ENCODE results near the gene BRD3. TPM values are rescaled to one million over a fixed set of nuclear protein-coding genes. Genes with fewer than 3 reads are reported as not detected.

Gene BRD3
- total RNA-seq, 1 donor from 2014 or later, result 36.7 TPM

- Mint-ChIP-seq H3K27me3 (ENCODE audit: insufficient read depth) (no peaks in the 10 kb centered on the region), H3K4me1 (ENCODE audit: low read depth) (no peaks in the 10 kb centered on the region), H3K36me3 (ENCODE audit: low read depth) (peaks cover 3% of the 10 kb centered on the region), H3K27ac (no peak overlapping the region), H3K9me3 (no peaks in the 10 kb centered on the region), H3K4me3 (peak overlapping the region; percentile 79)
- intact Hi-C loops (cut with micrococcal nuclease), result loop anchor here (5.0 kb wide), 1 partner anchor 610 kb away; the partner anchor contains the start of gene REXO4
- no peak for DNase-seq (ENCODE audit: low spot score)
Measured at GRCh38 chr9:134026981-134027380, 40.8 kb downstream of the BRD3 start.

GRCh38 chr9:134026581-134026980 is 41.2 kb downstream of the BRD3 start:
- H3K27me3 Mint-ChIP-seq (ENCODE audit: insufficient read depth), result no peaks in the 10 kb centered on the region
- H3K36me3 Mint-ChIP-seq (ENCODE audit: low read depth), result peaks cover 3% of the 10 kb centered on the region
- intact Hi-C loops (cut with micrococcal nuclease), result loop anchor here (5.0 kb wide), 1 partner anchor 609 kb away; the partner anchor contains the start of gene REXO4

GRCh38 chr9:134025606-134026541 is 42.0 kb downstream of the BRD3 start:
- H3K4me1 Mint-ChIP-seq (ENCODE audit: low read depth), result no peaks in the 10 kb centered on the region
- peak overlapping the region; percentile 79 for H3K4me3 Mint-ChIP-seq
- DNase-seq (ENCODE audit: low spot score), result peak; percentile 36
- peaks cover 3% of the 10 kb centered on the region for H3K36me3 Mint-ChIP-seq (ENCODE audit: low read depth)
- H3K27ac Mint-ChIP-seq, result no peak overlapping the region
- no peaks in the 10 kb centered on the region for H3K27me3 Mint-ChIP-seq (ENCODE audit: insufficient read depth)
- no peaks in the 10 kb centered on the region for H3K9me3 Mint-ChIP-seq
- intact Hi-C loops (cut with micrococcal nuclease), result loop anchor here (1.0 to 5.0 kb wide), 6 partner anchors 34 to 609 kb away; partner anchors contain the start of genes BRD3, REXO4, RNU6ATAC and VAV2

More at GRCh38 chr9:134026581-134026980, 41.2 kb downstream of the BRD3 start:
- Mint-ChIP-seq H3K27ac (no peak overlapping the region), H3K4me3 (peak overlapping the region; percentile 79), H3K4me1 (ENCODE audit: low read depth) (no peaks in the 10 kb centered on the region), H3K9me3 (no peaks in the 10 kb centered on the region)
- DNase-seq (ENCODE audit: low spot score), result no peak

GRCh38 chr9:134024828-134025605 is 42.8 kb downstream of the BRD3 start, which contains the start of gene BRD3OS:
BRD3OS (plus strand) TSS chr9:134025481; CDS start chr9:134026748, 1,267 bp downstream.
- peak within 1 kb of the TSS; percentile 79 for H3K4me3 Mint-ChIP-seq
- peak; percentile 92 for DNase-seq (ENCODE audit: low spot score)
- H3K36me3 Mint-ChIP-seq (ENCODE audit: low read depth), result peaks cover 3% of the 10 kb centered on the region
- no peaks in the 10 kb centered on the region for H3K4me1 Mint-ChIP-seq (ENCODE audit: low read depth)
- H3K9me3 Mint-ChIP-seq, result no peaks in the 10 kb centered on the region
- intact Hi-C loops (cut with micrococcal nuclease), result loop anchor here (1.0 to 5.0 kb wide), 6 partner anchors 33 to 608 kb away; partner anchors contain the start of genes BRD3, REXO4, RNU6ATAC and VAV2
- H3K27ac Mint-ChIP-seq, result no peak within 1 kb of the TSS
- no peaks in the 10 kb centered on the region for H3K27me3 Mint-ChIP-seq (ENCODE audit: insufficient read depth)

GRCh38 chr9:134024214-134024792 is 43.5 kb downstream of the BRD3 start:
- Mint-ChIP-seq H3K27ac (no peak overlapping the region), H3K4me1 (ENCODE audit: low read depth) (no peaks in the 10 kb centered on the region), H3K4me3 (peak overlapping the region; percentile 40), H3K27me3 (ENCODE audit: insufficient read depth) (no peaks in the 10 kb centered on the region), H3K36me3 (ENCODE audit: low read depth) (peaks cover 3% of the 10 kb centered on the region), H3K9me3 (no peaks in the 10 kb centered on the region)
- no peak for DNase-seq (ENCODE audit: low spot score)
- intact Hi-C loops (cut with micrococcal nuclease), result no loop called here

GRCh38 chr9:134014946-134015345 is 52.9 kb downstream of the BRD3 start:
- DNase-seq (ENCODE audit: low spot score), result no peak
- Mint-ChIP-seq H3K9me3 (peaks cover 13% of the 10 kb centered on the region), H3K27ac (no peak overlapping the region), H3K4me1 (ENCODE audit: low read depth) (no peaks in the 10 kb centered on the region), H3K27me3 (ENCODE audit: insufficient read depth) (no peaks in the 10 kb centered on the region), H3K36me3 (ENCODE audit: low read depth) (peaks cover 3% of the 10 kb centered on the region), H3K4me3 (no peak overlapping the region)
- intact Hi-C loops (cut with micrococcal nuclease), result no loop called here

GRCh38 chr9:134011401-134011800 is 56.4 kb downstream of the BRD3 start:
- Mint-ChIP-seq H3K27me3 (ENCODE audit: insufficient read depth) (peaks cover 6% of the 10 kb centered on the region), H3K27ac (no peak overlapping the region)
- intact Hi-C loops (cut with micrococcal nuclease), result no loop called here

GRCh38 chr9:134010310-134011173 is 57.3 kb downstream of the BRD3 start:
- no peak overlapping the region for H3K27ac Mint-ChIP-seq
- no peak overlapping the region for H3K4me3 Mint-ChIP-seq
- H3K4me1 Mint-ChIP-seq (ENCODE audit: low read depth), result no peaks in the 10 kb centered on the region
- peaks cover 6% of the 10 kb centered on the region for H3K27me3 Mint-ChIP-seq (ENCODE audit: insufficient read depth)
- peaks cover 3% of the 10 kb centered on the region for H3K36me3 Mint-ChIP-seq (ENCODE audit: low read depth)
- intact Hi-C loops (cut with micrococcal nuclease), result no loop called here
- no peak for DNase-seq (ENCODE audit: low spot score)
- peaks cover 13% of the 10 kb centered on the region for H3K9me3 Mint-ChIP-seq

More at GRCh38 chr9:134011401-134011800, 56.4 kb downstream of the BRD3 start:
- DNase-seq (ENCODE audit: low spot score), result no peak
- Mint-ChIP-seq H3K4me1 (ENCODE audit: low read depth) (no peaks in the 10 kb centered on the region), H3K9me3 (peaks cover 13% of the 10 kb centered on the region), H3K4me3 (no peak overlapping the region), H3K36me3 (ENCODE audit: low read depth) (peaks cover 3% of the 10 kb centered on the region)

- no peak for DNase-seq (ENCODE audit: low spot score)
- no peaks in the 10 kb centered on the region for H3K36me3 Mint-ChIP-seq (ENCODE audit: low read depth)
- H3K9me3 Mint-ChIP-seq, result peaks cover 4% of the 10 kb centered on the region
- intact Hi-C loops (cut with micrococcal nuclease), result no loop called here
- peaks cover 10% of the 10 kb centered on the region for H3K27me3 Mint-ChIP-seq (ENCODE audit: insufficient read depth)
- H3K4me3 Mint-ChIP-seq, result no peak overlapping the region
- H3K27ac Mint-ChIP-seq, result no peak overlapping the region
- H3K4me1 Mint-ChIP-seq (ENCODE audit: low read depth), result no peaks in the 10 kb centered on the region
Measured at GRCh38 chr9:134007571-134007970, 60.3 kb downstream of the BRD3 start.

GRCh38 chr9:134007150-134007549 is 60.7 kb downstream of the BRD3 start:
- intact Hi-C loops (cut with micrococcal nuclease), result no loop called here
- H3K36me3 Mint-ChIP-seq (ENCODE audit: low read depth), result no peaks in the 10 kb centered on the region
- H3K9me3 Mint-ChIP-seq, result peaks cover 4% of the 10 kb centered on the region
- no peak overlapping the region for H3K27ac Mint-ChIP-seq
- no peak overlapping the region for H3K4me3 Mint-ChIP-seq
- H3K27me3 Mint-ChIP-seq (ENCODE audit: insufficient read depth), result peaks cover 10% of the 10 kb centered on the region
- no peaks in the 10 kb centered on the region for H3K4me1 Mint-ChIP-seq (ENCODE audit: low read depth)
- no peak for DNase-seq (ENCODE audit: low spot score)

- H3K4me1 Mint-ChIP-seq (ENCODE audit: low read depth), result no peaks in the 10 kb centered on the region
- H3K9me3 Mint-ChIP-seq, result no peaks in the 10 kb centered on the region
- H3K36me3 Mint-ChIP-seq (ENCODE audit: low read depth), result no peaks in the 10 kb centered on the region
- no peak overlapping the region for H3K27ac Mint-ChIP-seq
- H3K27me3 Mint-ChIP-seq (ENCODE audit: insufficient read depth), result peaks cover 10% of the 10 kb centered on the region
- no peak for DNase-seq (ENCODE audit: low spot score)
- intact Hi-C loops (cut with micrococcal nuclease), result no loop called here
- H3K4me3 Mint-ChIP-seq, result no peak overlapping the region
Measured at GRCh38 chr9:134005381-134005780, 62.4 kb downstream of the BRD3 start.

GRCh38 chr9:134004881-134005280 is 62.9 kb downstream of the BRD3 start:
- Mint-ChIP-seq H3K27ac (no peak overlapping the region), H3K36me3 (ENCODE audit: low read depth) (no peaks in the 10 kb centered on the region), H3K9me3 (no peaks in the 10 kb centered on the region), H3K4me3 (no peak overlapping the region), H3K27me3 (ENCODE audit: insufficient read depth) (peaks cover 10% of the 10 kb centered on the region), H3K4me1 (ENCODE audit: low read depth) (no peaks in the 10 kb centered on the region)
- intact Hi-C loops (cut with micrococcal nuclease), result no loop called here
- DNase-seq (ENCODE audit: low spot score), result no peak
